Stimulated activated naive CD4-positive, alpha-beta T cell (primary cell): ENCODE measurements around the gene DGCR8.
A peak's percentile ranks its signal among the peaks of the same experiment; 100 is the strongest.

Experiments
- DNase-seq, 6 experiments: peaks; one replicate each; lab custom pipeline; 2025; lab: John Stamatoyannopoulos, UW

DGCR8 gene

DNA sequence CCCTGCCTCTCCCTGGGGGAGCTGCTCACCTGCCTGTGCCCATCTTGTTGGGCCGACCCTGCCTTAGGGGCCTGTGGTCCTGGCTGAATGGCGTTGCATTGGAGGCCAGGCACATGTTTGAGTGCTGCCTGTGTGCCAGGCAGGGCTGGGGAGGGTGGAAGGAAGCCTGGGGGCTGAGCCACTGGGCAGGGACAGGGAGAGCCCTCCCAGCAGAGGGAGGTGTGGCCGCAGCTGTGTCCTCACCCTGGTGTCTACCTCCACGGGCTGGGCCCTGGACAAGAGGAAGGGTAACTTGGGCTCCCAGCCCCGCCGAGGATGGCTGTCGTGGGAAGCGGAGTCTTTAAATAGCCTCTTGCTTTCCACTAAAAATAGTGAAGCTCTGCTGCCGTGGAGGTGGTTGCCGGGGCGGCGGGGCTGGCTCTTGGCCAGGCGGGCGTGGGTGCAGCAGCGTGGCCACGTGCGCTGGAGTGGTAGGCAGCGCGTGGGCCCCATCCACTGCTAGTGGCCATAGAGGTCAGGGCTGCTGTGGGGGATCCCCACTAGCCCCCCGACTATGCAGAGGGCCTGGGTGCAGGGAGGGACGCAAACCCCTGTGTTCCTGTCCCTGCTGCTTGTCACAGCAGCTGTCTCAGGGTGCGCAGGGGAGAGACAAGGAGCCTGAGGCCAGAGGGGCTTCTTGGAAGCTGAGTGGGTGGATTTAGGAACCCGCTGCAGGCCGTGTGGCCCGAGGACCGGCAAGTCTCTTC, 57.8 kb downstream of the DGCR8 start:
- no peak for DNase-seq

DNA sequence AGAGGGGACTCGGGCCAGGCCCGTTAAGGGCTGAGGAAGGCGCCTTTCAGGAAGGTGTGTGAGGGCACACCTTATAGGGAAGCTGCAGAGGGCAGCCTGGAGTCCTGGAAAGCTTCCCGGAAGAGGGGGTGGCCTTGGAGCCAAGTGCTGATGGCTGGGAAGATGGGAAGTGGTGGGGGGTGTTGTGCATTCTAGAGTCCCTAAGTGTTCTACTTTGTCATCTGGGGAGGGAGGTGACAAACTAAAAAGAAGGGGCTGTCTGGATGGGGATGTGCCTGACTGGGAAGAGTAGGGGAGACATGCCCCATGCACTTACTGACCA, 58.3 kb downstream of the DGCR8 start:
- no peak for DNase-seq

DNA sequence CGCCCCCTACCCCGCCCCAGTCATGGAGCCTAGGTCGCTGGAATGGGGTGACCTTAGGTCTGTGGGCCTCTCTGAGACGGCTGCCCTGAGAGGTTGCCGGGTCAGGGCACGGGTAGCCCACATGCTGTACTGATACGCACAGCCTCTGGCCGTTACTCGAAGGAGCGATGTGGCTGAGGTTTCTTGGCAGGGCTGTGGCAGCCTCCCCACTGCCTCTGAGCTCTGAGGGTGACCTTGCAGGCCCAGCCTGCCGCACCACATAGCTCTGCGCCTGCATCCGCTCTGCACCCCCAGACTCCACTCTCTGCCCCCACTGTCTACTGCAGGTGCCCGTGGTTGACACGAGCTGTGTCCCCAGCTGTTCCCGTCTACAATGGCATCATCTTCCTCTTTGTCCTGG, 58.8 kb downstream of the DGCR8 start:
- DNase-seq = no peak

- no peak for DNase-seq
Observed at GRCh38 chr22:20139391-20140106, 59.5 kb downstream of the DGCR8 start.

- no peak for DNase-seq
Observed at GRCh38 chr22:20140107-20140445, 60.0 kb downstream of the DGCR8 start.

GRCh38 chr22:20140521-20140964, 60.5 kb downstream of the DGCR8 start:
- no peak for DNase-seq

DNA sequence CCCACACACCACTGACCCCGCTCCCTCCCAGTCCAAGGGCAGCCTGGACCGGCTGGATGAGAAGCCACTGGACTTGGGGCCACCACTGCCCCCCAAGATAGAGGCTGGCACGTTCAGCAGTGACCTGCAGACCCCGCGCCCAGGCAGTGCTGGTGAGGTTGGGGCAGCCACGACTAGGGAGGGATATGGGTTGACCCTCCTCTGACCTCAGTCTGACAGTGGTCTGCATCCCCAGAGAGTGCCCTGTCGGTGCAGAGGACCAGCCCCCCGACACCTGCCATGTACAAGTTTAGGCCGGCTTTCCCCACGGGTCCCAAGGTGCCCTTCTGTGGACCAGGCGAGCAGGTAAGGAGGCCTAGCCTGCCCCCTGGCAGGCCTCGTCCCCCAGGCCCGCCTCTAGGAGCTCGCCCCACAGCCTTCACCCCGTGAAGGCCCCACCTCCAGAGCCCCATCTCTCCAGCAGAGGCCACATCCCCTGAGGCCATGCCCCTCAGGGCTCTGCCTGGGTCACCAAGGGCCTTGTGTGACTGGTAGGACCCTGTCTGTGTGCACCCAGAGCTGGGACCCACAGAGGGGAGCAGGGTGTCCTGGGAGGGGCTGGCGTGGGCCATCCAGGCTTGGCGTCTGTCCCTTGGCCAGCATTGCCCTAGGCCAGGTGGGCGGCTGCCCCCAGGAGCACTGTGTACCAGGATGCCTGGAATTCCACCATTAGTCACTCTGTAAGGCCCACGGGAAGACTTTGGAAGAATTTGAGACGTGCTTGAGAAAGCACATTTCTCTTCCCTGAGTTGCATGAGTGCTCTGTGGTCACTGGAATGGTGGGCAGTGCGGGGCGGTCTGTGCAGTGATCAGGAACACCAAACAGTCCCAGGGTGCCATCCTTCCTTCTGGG, 61.4 kb downstream of the DGCR8 start:
- DNase-seq = no peak

DNA sequence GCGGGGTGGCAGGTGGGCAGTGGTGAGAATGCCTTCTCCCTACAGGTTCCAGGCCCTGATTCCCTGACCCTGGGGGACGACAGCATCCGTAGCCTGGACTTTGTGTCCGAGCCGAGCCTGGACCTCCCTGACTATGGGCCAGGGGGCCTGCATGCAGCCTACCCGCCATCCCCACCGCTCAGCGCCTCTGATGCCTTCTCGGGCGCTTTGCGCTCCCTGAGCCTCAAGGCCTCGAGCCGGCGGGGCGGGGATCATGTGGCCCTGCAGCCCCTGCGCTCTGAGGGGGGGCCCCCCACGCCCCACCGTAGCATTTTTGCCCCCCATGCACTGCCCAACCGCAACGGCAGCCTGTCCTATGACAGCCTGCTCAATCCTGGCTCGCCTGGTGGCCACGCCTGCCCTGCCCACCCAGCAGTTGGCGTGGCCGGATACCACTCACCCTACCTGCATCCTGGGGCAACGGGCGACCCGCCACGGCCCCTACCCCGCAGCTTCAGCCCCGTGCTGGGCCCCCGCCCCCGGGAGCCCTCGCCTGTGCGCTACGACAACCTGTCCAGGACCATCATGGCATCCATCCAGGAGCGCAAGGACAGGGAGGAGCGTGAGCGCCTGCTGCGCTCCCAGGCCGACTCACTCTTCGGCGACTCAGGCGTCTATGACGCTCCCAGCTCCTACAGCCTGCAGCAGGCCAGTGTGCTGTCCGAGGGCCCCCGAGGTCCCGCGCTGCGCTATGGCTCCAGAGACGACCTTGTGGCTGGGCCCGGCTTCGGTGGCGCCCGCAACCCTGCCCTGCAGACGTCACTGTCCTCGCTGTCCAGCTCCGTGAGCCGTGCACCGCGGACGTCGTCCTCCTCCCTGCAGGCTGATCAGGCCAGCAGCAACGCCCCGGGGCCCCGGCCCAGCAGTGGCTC, 62.9 kb downstream of the DGCR8 start:
- DNase-seq = no peak

DNA sequence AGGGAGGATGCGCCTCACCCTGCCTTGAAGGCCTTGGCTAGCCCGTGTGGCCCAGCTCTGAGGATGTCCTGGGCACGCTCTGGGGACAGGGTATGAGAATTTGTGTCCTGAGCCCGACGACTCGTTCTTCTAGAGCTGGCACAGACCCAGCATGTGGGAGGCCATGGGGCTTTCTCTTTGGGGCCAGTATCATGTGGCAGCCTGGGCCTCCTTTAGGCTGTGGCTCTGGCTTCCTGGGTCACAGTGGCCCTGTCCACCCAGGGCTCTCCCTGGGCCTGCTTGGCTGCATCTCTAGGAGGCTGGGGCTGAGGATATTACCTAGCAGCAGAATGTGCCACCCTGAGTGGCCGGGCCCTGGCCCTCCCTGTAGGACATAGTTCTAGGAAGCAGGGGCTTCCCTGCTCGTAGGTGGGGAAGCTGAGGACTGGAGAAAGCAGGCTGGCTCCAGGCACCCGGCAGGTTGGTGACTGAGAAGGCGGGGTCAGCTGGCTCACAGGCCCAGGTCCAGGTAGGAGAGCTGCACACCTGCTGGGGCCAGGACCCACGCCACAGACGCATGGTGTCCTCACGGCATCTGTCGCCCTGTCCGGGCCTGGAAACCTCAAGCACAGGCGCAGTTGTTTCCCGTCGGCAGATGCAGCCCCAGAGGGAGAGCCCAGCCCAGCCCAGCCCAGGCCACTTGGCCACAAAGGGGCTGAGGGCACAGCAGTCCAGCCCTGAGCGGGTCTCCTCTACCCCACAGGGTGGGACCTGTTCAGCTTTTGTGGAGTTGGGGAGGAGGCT, 64.0 kb downstream of the DGCR8 start:
- DNase-seq = no peak

- no peak for DNase-seq
Observed at GRCh38 chr22:20145206-20145831, 65.3 kb downstream of the DGCR8 start.

DNA sequence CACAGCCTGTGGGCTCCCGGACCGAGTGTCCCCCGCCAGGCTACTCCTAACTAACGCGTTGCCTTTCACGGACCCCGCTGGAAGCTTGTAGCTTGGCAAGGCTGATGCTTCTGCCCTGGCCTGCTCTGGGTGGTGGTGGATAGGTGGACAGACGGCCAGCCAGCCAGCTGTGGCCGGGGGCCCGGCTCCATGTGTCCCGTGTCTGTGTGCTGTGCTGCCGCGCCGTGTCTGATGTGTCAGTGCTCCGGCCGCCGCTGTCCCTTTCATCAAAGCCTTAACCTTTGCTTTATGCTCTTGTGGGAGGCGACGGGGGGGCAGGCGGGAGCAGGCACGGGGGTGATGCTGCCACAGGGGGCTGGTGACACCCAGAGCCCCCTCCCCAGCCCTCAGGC, 65.8 kb downstream of the DGCR8 start:
- no peak for DNase-seq

DNA sequence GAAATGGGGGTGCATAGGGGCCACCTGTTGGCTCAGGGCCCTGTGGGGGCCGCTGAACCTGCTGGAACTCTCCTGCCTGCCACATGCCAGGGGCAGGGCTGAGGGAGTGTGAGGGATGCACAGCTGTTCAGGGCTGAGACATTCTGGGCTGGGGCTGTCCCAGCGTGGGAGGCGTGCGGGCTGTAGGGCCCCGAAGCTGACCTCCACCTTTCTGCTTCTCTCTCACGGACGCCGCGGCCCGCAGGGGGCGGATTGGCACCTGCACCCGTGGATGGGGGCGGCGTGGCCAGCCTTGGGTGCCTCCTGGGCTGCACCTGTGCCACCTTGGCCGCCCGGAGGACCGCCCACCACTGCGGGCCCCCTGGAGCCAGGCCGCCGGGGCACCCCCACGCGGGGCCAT, 66.7 kb downstream of the DGCR8 start:
- no peak for DNase-seq

DNA sequence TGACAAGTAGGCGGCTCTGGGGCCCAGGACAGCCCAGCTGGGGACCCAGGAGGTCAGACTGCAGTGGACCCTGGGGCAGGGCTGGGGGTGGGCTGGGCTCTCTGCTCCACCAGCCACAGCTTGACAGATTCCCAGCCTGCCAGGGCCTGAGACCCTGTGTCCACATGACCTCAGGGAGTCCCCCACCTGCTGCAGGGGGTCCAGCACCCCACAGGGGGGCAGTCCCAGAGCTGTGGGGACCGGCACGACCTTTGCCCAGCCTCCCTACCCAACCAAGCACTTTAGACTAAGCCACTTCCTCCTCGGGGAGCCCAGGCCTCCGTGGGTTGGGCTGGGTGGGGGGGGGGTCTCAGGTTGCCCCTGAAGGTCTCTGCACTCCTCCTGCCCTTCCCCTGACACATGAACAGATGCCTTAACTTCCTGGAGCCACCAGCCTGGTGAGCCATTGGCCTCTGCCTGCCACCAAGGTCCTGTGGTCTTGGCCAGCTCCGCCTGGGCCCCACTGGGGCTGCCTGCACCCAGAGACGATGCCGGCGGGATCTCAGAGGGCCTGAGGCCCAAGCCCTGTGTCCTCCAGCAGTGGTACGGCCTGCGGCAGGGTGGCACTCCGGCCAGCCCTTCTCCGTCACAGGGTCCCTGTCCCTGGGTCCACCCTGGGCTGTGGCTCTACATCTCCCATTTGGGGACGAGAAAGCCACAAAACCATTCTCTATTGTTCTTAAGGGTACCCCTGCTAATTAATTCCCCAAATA, 67.4 kb downstream of the DGCR8 start:
- DNase-seq = peak in 1 of 6 experiments; percentile 2

DNA sequence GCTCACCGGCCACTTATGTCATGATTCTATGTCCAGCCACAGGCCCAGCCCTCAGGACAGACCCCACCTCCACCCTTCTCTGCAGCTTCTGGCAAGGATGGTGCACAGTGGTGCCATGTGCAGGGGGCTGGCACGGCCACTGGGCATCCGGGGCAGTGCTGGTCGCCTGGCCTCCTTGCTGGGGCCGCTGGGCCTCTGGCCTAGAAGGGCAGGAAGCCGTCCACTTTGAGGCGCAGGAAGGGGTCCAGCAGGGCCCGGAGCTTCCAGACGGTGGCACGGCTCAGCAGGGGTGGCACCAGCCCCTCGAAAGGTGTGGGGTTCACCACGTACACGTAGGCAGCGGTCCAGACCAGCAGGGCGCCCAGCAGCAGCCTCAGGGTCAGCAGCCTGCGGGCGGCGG, 68.4 kb downstream of the DGCR8 start:
- DNase-seq = no peak

DNA sequence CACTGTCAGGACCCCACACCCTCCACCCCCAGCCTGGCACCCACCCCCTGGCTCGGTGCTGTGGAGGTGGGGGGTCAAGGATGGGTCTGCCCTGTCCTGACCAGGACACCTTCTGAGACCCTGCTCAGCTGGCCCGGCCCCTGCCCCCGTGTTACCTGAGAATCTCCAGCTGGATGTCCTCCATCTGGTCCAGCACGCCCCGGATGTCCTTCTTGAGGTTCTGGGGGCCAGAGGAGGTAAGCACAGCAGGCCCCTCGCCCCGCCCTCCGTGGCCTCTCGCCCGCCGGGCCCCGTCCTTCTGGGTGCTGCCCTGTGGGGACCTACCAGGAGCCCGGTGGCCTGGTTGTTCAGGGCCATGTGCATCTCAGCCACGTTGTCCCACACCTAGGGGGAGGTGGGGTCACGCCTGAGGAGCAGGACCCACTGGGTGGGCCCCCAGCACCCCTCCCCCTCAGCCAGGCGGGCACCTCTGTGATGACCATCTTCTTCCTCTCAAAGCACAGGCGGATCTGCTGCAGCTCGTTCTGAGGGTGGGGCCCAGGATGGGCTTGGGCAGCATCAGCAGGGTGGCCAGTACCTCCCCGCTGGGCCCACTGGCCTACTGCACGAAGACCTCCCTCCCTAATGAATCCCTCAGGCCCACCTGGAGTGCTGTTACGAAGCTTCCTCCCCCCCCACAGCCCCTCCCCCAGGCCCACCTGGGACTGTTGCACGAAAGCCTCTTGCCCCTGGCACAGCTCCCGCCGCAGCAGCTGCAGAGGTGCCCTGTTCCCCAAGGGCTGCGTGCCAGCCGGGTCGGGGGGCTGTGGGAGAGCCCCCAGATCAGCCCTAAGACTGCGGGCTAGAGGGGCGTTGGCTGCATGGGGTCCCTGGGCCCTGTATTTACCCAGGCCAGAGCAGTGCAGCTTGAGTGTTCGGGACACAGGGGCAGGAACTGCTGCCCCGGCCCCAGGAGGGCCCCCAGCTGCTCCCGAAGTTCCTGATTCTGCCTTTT, 69.5 kb downstream of the DGCR8 start:
- no peak for DNase-seq

GRCh38 chr22:20150381-20151275, 70.6 kb downstream of the DGCR8 start, which contains the start of gene CCDC188:
CCDC188 (minus strand) TSS chr22:20151055; CDS start chr22:20150986, 69 bp downstream.
- no peak for DNase-seq

- DNase-seq = no peak
Observed at GRCh38 chr22:20151276-20151588, 71.2 kb downstream of the DGCR8 start.
